Measurements from ENCODE around the gene AKAP7.

AKAP7 gene

GRCh38 chr6:131199568-131200272, 64.5 kb downstream of the AKAP7 start:
- Histone ChIP-seq H3K27me3 (ENCODE audit: insufficient read depth, low read length, poor library complexity, severe bottlenecking) (no peaks in the 10 kb centered on the region), H3K9me2 (replicated peaks; ENCODE audit: low read depth, low read length) (no peaks in the 10 kb centered on the region), H3K9ac (ENCODE audit: low read depth, low read length, poor library complexity, severe bottlenecking) (peak overlapping the region; percentile 67), H3K4me3 (ENCODE audit: low read length, poor library complexity, severe bottlenecking) (peak overlapping the region; percentile 63), H3F3A (ENCODE audit: low read depth) (0 out of 2 replicates have a peak, but pooled peaks cover 3% of the 10 kb centered on the region), H4K20me1 (ENCODE audit: insufficient read depth, low read length, poor library complexity, severe bottlenecking) (no peaks in the 10 kb centered on the region), H3K4me1 (ENCODE audit: insufficient read depth, low read length, poor library complexity, severe bottlenecking) (peaks cover 44% of the 10 kb centered on the region), H2AFZ (ENCODE audit: low read length) (peak overlapping the region; percentile 55; the same call in 1 of the 2 replicates), H3K79me2 (ENCODE audit: insufficient read depth, low read length) (no peaks in the 10 kb centered on the region), H3K4me2 (ENCODE audit: low read depth, low read length, poor library complexity, severe bottlenecking) (peak overlapping the region; percentile 79), H3K9me3 (ENCODE audit: insufficient read depth, low read depth, low read length) (no peaks in the 10 kb centered on the region), H3K36me3 (ENCODE audit: insufficient read depth, low read length) (no peaks in the 10 kb centered on the region)
- TF ChIP-seq CTCF (conservative IDR thresholded peaks at IDR 0.05; ENCODE audit: low read length) (peak; percentile 92), EZH2phosphoT487 (IDR thresholded peaks at IDR 0.05; ENCODE audit: borderline replicate concordance) (no peak)

DNA sequence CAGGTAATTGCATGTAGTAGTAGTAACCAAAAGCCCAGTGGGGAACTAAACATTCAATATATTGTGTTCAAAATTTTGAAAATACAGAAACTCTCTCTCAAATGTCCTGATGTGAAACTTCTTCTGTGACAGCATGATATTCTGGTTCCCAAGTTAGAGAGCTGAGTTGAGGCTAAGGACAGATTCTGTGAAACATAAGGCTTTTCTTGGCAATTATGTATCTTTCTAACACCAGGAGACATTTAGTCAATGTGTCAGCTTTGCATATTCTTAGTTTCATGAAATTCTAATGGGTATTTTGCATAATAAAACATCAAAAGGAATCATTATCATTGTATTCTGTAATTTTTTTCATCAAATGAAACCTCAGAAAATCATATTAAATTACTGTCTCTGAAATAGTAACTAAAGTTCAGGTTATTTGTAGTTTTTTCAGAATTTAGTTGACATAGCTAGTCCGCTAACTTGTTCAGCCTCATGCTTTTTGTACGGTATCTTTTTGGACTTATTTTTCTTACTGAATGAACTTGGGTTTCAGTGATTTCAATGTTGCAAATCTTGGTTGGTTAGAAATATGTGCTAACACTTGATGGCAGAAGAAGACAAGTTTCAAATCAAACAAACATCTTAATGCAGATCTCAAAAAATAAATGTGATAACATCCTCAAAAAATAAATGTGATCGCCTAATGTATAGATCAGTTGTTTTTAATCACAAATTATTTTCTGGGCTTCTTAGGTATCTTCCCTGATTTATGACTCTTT, 70.4 kb downstream of the AKAP7 start:
- no peak overlapping the region for H3K9ac ChIP-seq (ENCODE audit: low read depth, low read length, poor library complexity, severe bottlenecking)
- H3K9me3 ChIP-seq (ENCODE audit: insufficient read depth, low read depth, low read length): no peaks in the 10 kb centered on the region
- H3K79me2 ChIP-seq (ENCODE audit: insufficient read depth, low read length): no peaks in the 10 kb centered on the region
- no peak overlapping the region for H2AFZ ChIP-seq (ENCODE audit: low read length)
- H3K4me1 ChIP-seq (ENCODE audit: insufficient read depth, low read length, poor library complexity, severe bottlenecking): peaks cover 10% of the 10 kb centered on the region
- no peaks in the 10 kb centered on the region for H3K27me3 ChIP-seq (ENCODE audit: insufficient read depth, low read length, poor library complexity, severe bottlenecking)
- H3F3A ChIP-seq (ENCODE audit: low read depth): no peaks in the 10 kb centered on the region
- no peak overlapping the region for H3K4me3 ChIP-seq (ENCODE audit: low read length, poor library complexity, severe bottlenecking)
- no peaks in the 10 kb centered on the region for H3K9me2 ChIP-seq (replicated peaks; ENCODE audit: low read depth, low read length)
- no peak overlapping the region for H3K4me2 ChIP-seq (ENCODE audit: low read depth, low read length, poor library complexity, severe bottlenecking)
- no peaks in the 10 kb centered on the region for H3K36me3 ChIP-seq (ENCODE audit: insufficient read depth, low read length)
- no peak for TF ChIP-seq EZH2phosphoT487 (IDR thresholded peaks at IDR 0.05; ENCODE audit: borderline replicate concordance)
- TF ChIP-seq CTCF (conservative IDR thresholded peaks at IDR 0.05; ENCODE audit: low read length): peak; percentile 31; the same call in 1 of the 2 replicates
- no peaks in the 10 kb centered on the region for H4K20me1 ChIP-seq (ENCODE audit: insufficient read depth, low read length, poor library complexity, severe bottlenecking)

GRCh38 chr6:131206463-131207251, 71.4 kb downstream of the AKAP7 start:
- no peak overlapping the region for H3K9ac ChIP-seq (ENCODE audit: low read depth, low read length, poor library complexity, severe bottlenecking)
- no peak overlapping the region for H3K4me2 ChIP-seq (ENCODE audit: low read depth, low read length, poor library complexity, severe bottlenecking)
- H3K4me1 ChIP-seq (ENCODE audit: insufficient read depth, low read length, poor library complexity, severe bottlenecking): peaks cover 5% of the 10 kb centered on the region
- no peaks in the 10 kb centered on the region for H4K20me1 ChIP-seq (ENCODE audit: insufficient read depth, low read length, poor library complexity, severe bottlenecking)
- H3K4me3 ChIP-seq (ENCODE audit: low read length, poor library complexity, severe bottlenecking): no peak overlapping the region
- TF ChIP-seq CTCF (conservative IDR thresholded peaks at IDR 0.05; ENCODE audit: low read length) (no peak), EZH2phosphoT487 (IDR thresholded peaks at IDR 0.05; ENCODE audit: borderline replicate concordance) (no peak)
- H3K27me3 ChIP-seq (ENCODE audit: insufficient read depth, low read length, poor library complexity, severe bottlenecking): no peaks in the 10 kb centered on the region
- no peaks in the 10 kb centered on the region for H3K79me2 ChIP-seq (ENCODE audit: insufficient read depth, low read length)
- no peaks in the 10 kb centered on the region for H3F3A ChIP-seq (ENCODE audit: low read depth)
- H3K9me2 ChIP-seq (replicated peaks; ENCODE audit: low read depth, low read length): no peaks in the 10 kb centered on the region
- H3K9me3 ChIP-seq (ENCODE audit: insufficient read depth, low read depth, low read length): no peaks in the 10 kb centered on the region
- H2AFZ ChIP-seq (ENCODE audit: low read length): no peak overlapping the region
- no peaks in the 10 kb centered on the region for H3K36me3 ChIP-seq (ENCODE audit: insufficient read depth, low read length)
